Stimulated activated naive CD8-positive, alpha-beta T cell treated with anti-CD3 and anti-CD28 coated beads, Interleukin-15, amount 100 ng/mL, for 72 hours (primary cell): ENCODE measurements around the gene SRP68.

Experiments
- ATAC-seq: fragments of 150-1000 bp; cut with Tn5 transposase; 2 replicates; pipeline ENCODE4 v1.10.0; 2021; ENCODE audit warnings: mild to moderate bottlenecking, moderate library complexity
- DNase-seq, 2 donors: peaks; one replicate each; pipeline ENCODE4 v3.0.0; 2021 to 2022
- H3K27ac Mint-ChIP-seq, 2 donors: one replicate each; pipeline ENCODE4 v1.8.0; 2022; ENCODE audit warnings: mild to moderate bottlenecking in 2 of 2, mixed read lengths in 2 of 2, moderate library complexity in 2 of 2
- H3K27me3 Mint-ChIP-seq: one replicate; pipeline ENCODE4 v1.8.0; 2022; ENCODE audit warnings: mixed read lengths
- H3K4me1 Mint-ChIP-seq: one replicate; pipeline ENCODE4 v1.8.0; 2022; ENCODE audit warnings: mild to moderate bottlenecking, mixed read lengths
- H3K4me3 Mint-ChIP-seq, 2 donors: one replicate each; pipeline ENCODE4 v1.8.0; 2022; ENCODE audit warnings: mild to moderate bottlenecking in 2 of 2, mixed read lengths in 2 of 2, moderate library complexity in 1 of 2
- H3K9me3 Mint-ChIP-seq, 2 donors: one replicate each; pipeline ENCODE4 v1.8.0; 2022; ENCODE audit warnings: mixed read lengths in 2 of 2

Gene SRP68

GRCh38 chr17:76094046-76094445, 21.7 kb upstream of the SRP68 start:
- Mint-ChIP-seq H3K9me3 (no peaks in the 10 kb centered on the region), H3K4me3 (no peak overlapping the region), H3K27ac (peak overlapping the region in 1 of 2 donors; percentile 21), H3K4me1 (peaks cover 4% of the 10 kb centered on the region), H3K27me3 (no peaks in the 10 kb centered on the region)
- DNase-seq = no peak
- ATAC-seq = no peak

- Mint-ChIP-seq H3K4me3 (no peak overlapping the region), H3K27me3 (no peaks in the 10 kb centered on the region), H3K4me1 (peaks cover 2% of the 10 kb centered on the region), H3K27ac (peak overlapping the region in 1 of 2 donors; percentile 76), H3K9me3 (no peaks in the 10 kb centered on the region)
- ATAC-seq (no peak), DNase-seq (no peak)
Measured at GRCh38 chr17:76092526-76093413, 20.5 kb upstream of the SRP68 start.

DNA sequence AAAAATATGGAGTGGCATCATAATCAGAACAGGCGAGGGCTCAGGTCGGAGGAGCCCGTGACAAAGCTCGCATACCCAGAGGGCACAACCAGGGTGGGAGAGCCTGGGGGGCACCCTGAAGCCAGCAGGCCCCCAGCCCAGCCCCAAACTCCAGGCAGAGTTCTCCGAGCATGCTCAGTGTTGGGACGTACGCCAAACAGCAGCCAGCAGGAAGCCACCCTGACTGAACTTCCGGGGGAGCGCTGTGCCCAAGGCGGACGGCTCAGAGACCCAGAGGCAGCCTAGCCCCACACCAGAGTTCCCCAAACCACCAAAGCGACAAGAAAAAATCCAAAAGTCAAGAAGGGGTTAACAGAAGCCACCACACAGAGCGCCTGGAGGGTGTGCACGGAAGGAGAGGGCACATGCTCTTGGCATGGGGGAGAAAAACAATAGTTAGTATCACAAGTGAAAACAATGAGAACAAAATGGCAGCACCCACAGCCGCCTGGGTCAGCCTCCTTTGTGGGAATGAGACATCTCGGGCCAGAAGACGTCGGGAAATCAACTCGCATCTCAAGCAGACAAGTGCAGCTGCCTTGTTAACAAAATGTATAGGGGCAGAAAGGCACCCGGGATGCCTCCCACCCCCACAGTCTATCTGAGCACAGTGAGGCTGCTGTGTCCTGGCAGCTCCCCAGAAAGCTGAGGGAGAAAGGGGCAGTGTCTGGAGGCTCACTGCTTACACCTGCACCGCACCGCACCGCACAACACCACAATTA, 19.4 kb upstream of the SRP68 start:
- Mint-ChIP-seq H3K27me3 (no peaks in the 10 kb centered on the region), H3K4me1 (no peaks in the 10 kb centered on the region), H3K4me3 (peak overlapping the region; percentile 23 to 66), H3K27ac (peak overlapping the region; percentile 71 to 89), H3K9me3 (no peaks in the 10 kb centered on the region)
- DNase-seq (no peak), ATAC-seq (peak; percentile 51)

DNA sequence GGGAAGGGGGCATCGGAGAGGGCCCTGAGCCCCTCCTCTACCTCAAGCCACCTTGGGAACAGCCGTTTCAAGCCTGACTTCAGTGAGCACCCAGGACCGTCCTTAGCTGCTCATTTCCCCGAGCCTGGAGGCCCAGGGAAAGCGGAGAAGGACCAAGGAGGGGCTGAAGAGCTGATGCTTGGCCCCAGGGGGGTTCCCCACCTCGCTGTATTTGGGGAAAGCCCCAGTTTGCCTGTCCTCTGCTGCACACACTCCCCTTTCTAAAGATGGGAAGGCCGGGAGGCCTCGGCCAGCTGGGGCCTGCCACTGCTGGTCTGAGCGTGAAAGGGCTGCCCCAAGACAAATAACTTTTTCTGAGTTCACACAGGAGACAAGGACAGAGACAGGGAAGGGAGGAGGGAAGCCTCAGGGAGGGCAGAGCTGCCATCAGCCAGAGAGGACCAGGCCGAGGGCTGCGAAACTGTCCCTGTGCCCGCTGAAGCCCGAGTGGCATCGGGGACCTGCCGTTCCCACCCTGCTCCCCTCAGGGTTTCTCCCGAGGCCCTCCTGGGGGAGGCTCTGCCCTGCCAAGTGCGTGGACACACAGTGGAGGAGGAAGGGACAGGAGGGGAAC, 18.3 kb upstream of the SRP68 start:
- Mint-ChIP-seq H3K4me3 (no peak overlapping the region), H3K27me3 (no peaks in the 10 kb centered on the region), H3K4me1 (no peaks in the 10 kb centered on the region), H3K9me3 (no peaks in the 10 kb centered on the region), H3K27ac (peak overlapping the region in 1 of 2 donors; percentile 31)
- DNase-seq (no peak), ATAC-seq (no peak)

GRCh38 chr17:76089680-76090516, 17.6 kb upstream of the SRP68 start:
- no peaks in the 10 kb centered on the region for H3K27me3 Mint-ChIP-seq
- peak overlapping the region in 1 of 2 donors; percentile 86 for H3K27ac Mint-ChIP-seq
- ATAC-seq (no peak), DNase-seq (no peak)
- H3K4me3 Mint-ChIP-seq = no peak overlapping the region
- H3K4me1 Mint-ChIP-seq = no peaks in the 10 kb centered on the region
- no peaks in the 10 kb centered on the region for H3K9me3 Mint-ChIP-seq

DNA sequence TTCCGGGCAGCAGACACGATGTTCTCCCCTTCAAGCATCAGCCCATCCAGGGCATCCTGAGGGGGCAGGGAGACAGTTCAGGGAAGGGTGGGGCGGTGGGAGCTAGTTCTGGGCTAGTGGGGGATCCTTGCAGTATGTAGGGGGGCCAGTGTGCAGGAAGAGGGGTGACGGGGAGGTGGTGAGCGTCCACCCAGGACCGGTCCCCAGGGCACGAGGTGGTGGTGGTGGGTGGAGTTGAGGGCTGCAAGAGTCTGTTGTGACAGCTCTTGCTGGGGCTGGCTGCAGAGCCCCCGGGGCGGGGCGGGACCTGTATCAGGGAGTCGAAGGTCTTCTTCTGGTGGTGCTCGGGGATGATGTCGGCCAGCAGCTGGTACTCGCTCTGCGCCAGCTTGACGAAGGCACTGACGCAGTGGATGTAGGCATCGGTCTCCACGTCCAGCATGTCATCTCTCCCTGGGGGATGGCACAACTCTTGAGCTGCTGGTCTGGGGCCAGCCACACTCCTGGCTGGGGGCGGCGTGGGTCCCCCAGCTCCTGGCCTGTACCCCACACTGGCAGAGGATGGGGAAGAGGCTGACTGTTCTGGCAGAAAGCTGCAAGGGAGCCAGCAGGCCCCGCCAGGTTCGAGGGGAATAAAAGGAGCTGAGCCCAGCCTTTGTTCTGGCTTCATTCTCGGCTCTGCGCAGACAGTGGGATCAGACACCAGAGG, 16.7 kb upstream of the SRP68 start:
- Mint-ChIP-seq H3K27me3 (no peaks in the 10 kb centered on the region), H3K4me1 (no peaks in the 10 kb centered on the region), H3K27ac (peak overlapping the region in 1 of 2 donors; percentile 89), H3K9me3 (no peaks in the 10 kb centered on the region), H3K4me3 (no peak overlapping the region)
- DNase-seq (no peak), ATAC-seq (no peak)

- ATAC-seq (no peak), DNase-seq (no peak)
- no peak overlapping the region for H3K4me3 Mint-ChIP-seq
- no peak overlapping the region for H3K27ac Mint-ChIP-seq
- no peaks in the 10 kb centered on the region for H3K27me3 Mint-ChIP-seq
- no peaks in the 10 kb centered on the region for H3K9me3 Mint-ChIP-seq
- no peaks in the 10 kb centered on the region for H3K4me1 Mint-ChIP-seq
Measured at GRCh38 chr17:76088041-76088867, 15.9 kb upstream of the SRP68 start.

DNA sequence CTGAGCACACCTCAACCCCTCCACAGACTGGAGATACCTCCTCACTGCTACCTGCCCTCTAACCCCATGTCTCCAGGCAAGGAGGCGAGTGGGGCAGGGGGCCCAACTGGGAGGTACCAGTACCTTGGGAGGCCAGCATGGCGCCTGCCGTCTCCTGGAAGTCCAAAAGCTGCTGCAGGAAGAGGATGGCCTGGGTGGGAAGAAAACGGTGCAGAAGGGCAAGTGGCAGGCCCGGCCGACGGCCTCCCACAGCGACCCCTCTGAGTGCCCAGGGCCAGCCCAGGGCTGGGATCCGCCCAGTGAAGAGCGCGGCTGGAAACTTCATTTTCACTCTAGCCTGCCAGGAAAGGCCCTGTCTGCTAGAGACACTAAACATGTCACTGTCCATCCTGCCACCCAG, 15.2 kb upstream of the SRP68 start:
- ATAC-seq = no peak
- no peak overlapping the region for H3K27ac Mint-ChIP-seq
- no peaks in the 10 kb centered on the region for H3K9me3 Mint-ChIP-seq
- H3K4me1 Mint-ChIP-seq = no peaks in the 10 kb centered on the region
- no peak for DNase-seq
- H3K27me3 Mint-ChIP-seq = no peaks in the 10 kb centered on the region
- H3K4me3 Mint-ChIP-seq = no peak overlapping the region

DNA sequence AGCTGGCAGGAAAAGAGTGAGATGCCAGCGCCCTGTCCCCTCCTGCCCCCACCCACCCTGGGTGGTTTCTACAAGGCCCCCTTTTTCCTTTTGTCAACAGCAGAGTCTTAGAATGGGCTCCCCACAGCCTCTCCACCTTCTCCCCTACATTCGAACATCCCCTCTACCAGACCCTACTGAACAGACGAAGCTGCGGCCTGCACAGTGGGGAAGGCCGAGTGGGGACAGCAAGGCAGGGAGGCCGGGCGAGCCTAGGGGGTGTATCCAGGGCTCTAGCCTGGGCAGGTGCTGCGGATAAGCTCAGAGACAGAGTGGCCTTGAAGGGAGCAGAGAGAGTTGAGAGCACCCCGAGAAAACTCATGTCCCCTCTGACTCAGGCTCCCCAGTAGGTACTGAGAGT, 14.1 kb upstream of the SRP68 start:
- ATAC-seq = no peak

GRCh38 chr17:76085731-76086366, 13.5 kb upstream of the SRP68 start:
- Mint-ChIP-seq H3K27ac (no peak overlapping the region), H3K27me3 (no peaks in the 10 kb centered on the region), H3K9me3 (no peaks in the 10 kb centered on the region), H3K4me3 (no peak overlapping the region), H3K4me1 (peaks cover 2% of the 10 kb centered on the region)
- no peak for DNase-seq
- ATAC-seq = no peak

More for the DNA sequence above, 14.1 kb upstream of the SRP68 start:
- DNase-seq = no peak
- Mint-ChIP-seq H3K27ac (no peak overlapping the region), H3K4me3 (no peak overlapping the region), H3K27me3 (no peaks in the 10 kb centered on the region), H3K4me1 (no peaks in the 10 kb centered on the region), H3K9me3 (no peaks in the 10 kb centered on the region)

DNA sequence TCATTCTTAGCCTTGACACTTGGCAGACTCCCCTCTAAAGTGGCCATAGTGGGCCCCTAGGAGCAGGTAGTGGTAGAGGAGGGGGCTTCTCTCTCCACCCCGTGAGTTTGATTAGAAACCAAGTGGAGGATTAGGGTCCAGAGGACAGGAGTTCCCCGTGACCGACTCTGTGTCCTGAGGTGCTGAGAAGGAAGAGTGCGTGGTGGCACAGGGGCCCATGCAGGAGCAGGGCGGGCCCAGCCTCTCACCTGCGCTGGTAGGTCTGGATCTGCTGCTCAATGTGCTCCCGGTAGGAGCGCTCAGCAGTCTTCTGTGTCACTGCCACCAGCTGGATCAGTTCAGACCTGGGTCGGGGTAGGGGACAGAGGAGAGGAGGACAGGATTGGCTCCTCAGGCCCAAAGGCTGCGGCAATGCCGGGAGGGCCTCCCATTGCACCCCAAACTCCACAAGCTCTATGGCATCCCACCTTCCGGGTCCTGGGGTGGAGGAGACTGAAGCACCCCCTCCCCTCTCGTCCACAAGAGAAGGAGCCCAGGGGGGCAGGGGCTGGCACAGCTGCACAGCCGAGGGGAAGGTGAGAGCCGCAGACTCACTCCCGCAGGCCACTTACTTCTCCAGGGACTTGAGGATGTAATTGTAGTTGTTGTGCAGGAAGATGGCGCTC, 12.9 kb upstream of the SRP68 start:
- no peak for DNase-seq
- H3K4me1 Mint-ChIP-seq = peaks cover 8% of the 10 kb centered on the region
- H3K27me3 Mint-ChIP-seq = no peaks in the 10 kb centered on the region
- H3K27ac Mint-ChIP-seq = no peak overlapping the region
- H3K9me3 Mint-ChIP-seq = no peaks in the 10 kb centered on the region
- no peak for ATAC-seq
- no peak overlapping the region for H3K4me3 Mint-ChIP-seq

- peaks cover 10% of the 10 kb centered on the region for H3K27me3 Mint-ChIP-seq
- no peaks in the 10 kb centered on the region for H3K9me3 Mint-ChIP-seq
- H3K27ac Mint-ChIP-seq = no peak overlapping the region
- no peak for DNase-seq
- peaks cover 23% of the 10 kb centered on the region for H3K4me1 Mint-ChIP-seq
- H3K4me3 Mint-ChIP-seq = no peak overlapping the region
- no peak for ATAC-seq
Measured at GRCh38 chr17:76083536-76084182, 11.3 kb upstream of the SRP68 start.
